WERI-Rb-1 (cell line): Measurements from ENCODE around the gene SHB.

Experiments used
- DNase-seq: peaks from one replicate; pipeline ENCODE4 v3.0.0-alpha.2; 2020
- H3K27ac ChIP-seq: fragments of 250-450 bp; sonication (Bioruptor Pico); 2 replicates; pipeline ENCODE4 v1.5.1; 2020; ENCODE audit warnings: mild to moderate bottlenecking, moderate library complexity
- H3K27me3 ChIP-seq: fragments of 250-450 bp; sonication (Bioruptor Pico); 2 replicates; pipeline ENCODE4 v1.5.1; 2021; ENCODE audit warnings: mild to moderate bottlenecking, low read depth, moderate library complexity; ENCODE audit not compliant: insufficient read depth, severe bottlenecking
- H3K36me3 ChIP-seq: fragments of 250-450 bp; sonication (Bioruptor Pico); 2 replicates; pipeline ENCODE4 v1.5.1; 2020; ENCODE audit warnings: mild to moderate bottlenecking, moderate library complexity
- H3K4me3 ChIP-seq: 2 replicates; pipeline ENCODE4 v1.5.1; 2011; ENCODE audit warnings: low read depth, mild to moderate bottlenecking, control low read depth, low read length
- H3K9me3 ChIP-seq: fragments of 250-450 bp; sonication (Bioruptor Pico); 2 replicates; pipeline ENCODE4 v1.5.1; 2021; ENCODE audit warnings: mild to moderate bottlenecking, moderate library complexity; ENCODE audit not compliant: severe bottlenecking
- CTCF ChIP-seq: IDR thresholded peaks from 2 replicates; pipeline ENCODE4 v1.5.1; 2011; ENCODE audit warnings: low read depth, mild to moderate bottlenecking, control low read depth, inconsistent platforms, low read length

Gene SHB

GRCh38 chr9:37931592-37931991 is 137.4 kb downstream of the SHB start:
- Histone ChIP-seq H3K27ac (no peak overlapping the region), H3K9me3 (no peaks in the 10 kb centered on the region), H3K27me3 (no peaks in the 10 kb centered on the region), H3K4me3 (no peak overlapping the region), H3K36me3 (peaks cover 49% of the 10 kb centered on the region)
- no peak for TF ChIP-seq CTCF
- no peak for DNase-seq

GRCh38 chr9:37929441-37929895 is 139.6 kb downstream of the SHB start:
- no peak for DNase-seq
- Histone ChIP-seq H3K4me3 (no peak overlapping the region), H3K27ac (no peak overlapping the region), H3K27me3 (no peaks in the 10 kb centered on the region), H3K36me3 (peaks cover 47% of the 10 kb centered on the region), H3K9me3 (no peaks in the 10 kb centered on the region)
- no peak for TF ChIP-seq CTCF

- Histone ChIP-seq H3K36me3 (peaks cover 48% of the 10 kb centered on the region), H3K4me3 (no peak overlapping the region), H3K27me3 (no peaks in the 10 kb centered on the region), H3K27ac (no peak overlapping the region), H3K9me3 (no peaks in the 10 kb centered on the region)
- no peak for TF ChIP-seq CTCF
- no peak for DNase-seq
These were observed 140.2 kb downstream of the SHB start for GRCh38 chr9:37928552-37929430.

- Histone ChIP-seq H3K9me3 (no peaks in the 10 kb centered on the region), H3K36me3 (peaks cover 41% of the 10 kb centered on the region), H3K27ac (no peak overlapping the region), H3K27me3 (no peaks in the 10 kb centered on the region), H3K4me3 (no peak overlapping the region)
- no peak for DNase-seq
- TF ChIP-seq CTCF: no peak
These were observed 141.2 kb downstream of the SHB start for GRCh38 chr9:37927601-37928551.

GRCh38 chr9:37927132-37927531 is 141.9 kb downstream of the SHB start:
- no peak for TF ChIP-seq CTCF
- no peaks in the 10 kb centered on the region for H3K9me3 ChIP-seq
- no peaks in the 10 kb centered on the region for H3K27me3 ChIP-seq
- no peak overlapping the region for H3K27ac ChIP-seq
- no peak for DNase-seq
- H3K36me3 ChIP-seq: peaks cover 38% of the 10 kb centered on the region
- no peak overlapping the region for H3K4me3 ChIP-seq
